ENCODE results near the gene GNAS. TPM values are rescaled to one million over a fixed set of nuclear protein-coding genes. Genes with fewer than 3 reads are reported as not detected.
A peak's percentile ranks its signal among the peaks of the same experiment; 100 is the strongest.

Gene GNAS
- total RNA-seq, 4 donors from 2014 or later, result 281 to 822 (median 446) TPM

GRCh38 chr20:58892932-58893224 lies 40.4 kb downstream of the GNAS start:
- TF ChIP-seq CTCF (IDR thresholded peaks at IDR 0.05) (no peak), POLR2A (IDR thresholded peaks at IDR 0.05) (no peak)
- H3K36me3 ChIP-seq, result no peaks in the 10 kb centered on the region
- H3K4me3 ChIP-seq, result peak overlapping the region; percentile 65 to 96
- no peaks in the 10 kb centered on the region for H3K27me3 ChIP-seq
- no peak for DNase-seq
- peaks cover 16 to 25% of the 10 kb centered on the region in 2 donors for H3K4me1 ChIP-seq
- H3K9me3 ChIP-seq, result no peaks in the 10 kb centered on the region
- peak overlapping the region; percentile 98 to 100 for H3K27ac ChIP-seq
- intact Hi-C loops (cut with DNase I; ENCODE audit: low total_unique reads), result loop anchor here (10.0 kb wide), 1 partner anchor 92 kb away; the partner anchor contains the start of gene NELFCD

GRCh38 chr20:58893355-58894120 lies 41.0 kb downstream of the GNAS start:
- peak overlapping the region; percentile 98 to 100 for H3K27ac ChIP-seq

GRCh38 chr20:58894652-58895447 lies 42.3 kb downstream of the GNAS start:
- Histone ChIP-seq H3K4me3 (no peak overlapping the region), H3K27ac (peak overlapping the region in 1 of 2 donors; percentile 58), H3K27me3 (no peaks in the 10 kb centered on the region), H3K36me3 (no peaks in the 10 kb centered on the region), H3K9me3 (no peaks in the 10 kb centered on the region), H3K4me1 (peaks cover 16 to 25% of the 10 kb centered on the region in 2 donors)
- intact Hi-C loops (cut with DNase I; ENCODE audit: low total_unique reads), result loop anchor here (10.0 kb wide), 1 partner anchor 90 kb away; the partner anchor contains the start of gene NELFCD
- TF ChIP-seq CTCF (IDR thresholded peaks at IDR 0.05) (no peak), POLR2A (IDR thresholded peaks at IDR 0.05) (no peak)
- DNase-seq, result no peak

More at GRCh38 chr20:58893355-58894120, 41.0 kb downstream of the GNAS start:
- Histone ChIP-seq H3K36me3 (no peaks in the 10 kb centered on the region), H3K4me1 (peaks cover 16 to 25% of the 10 kb centered on the region in 2 donors), H3K9me3 (no peaks in the 10 kb centered on the region), H3K27me3 (no peaks in the 10 kb centered on the region), H3K4me3 (peak overlapping the region in 1 of 2 donors; percentile 96)
- no peak for DNase-seq
- TF ChIP-seq POLR2A (IDR thresholded peaks at IDR 0.05) (no peak), CTCF (IDR thresholded peaks at IDR 0.05) (no peak)
- intact Hi-C loops (cut with DNase I; ENCODE audit: low total_unique reads), result loop anchor here (10.0 kb wide), 1 partner anchor 91 kb away; the partner anchor contains the start of gene NELFCD

- DNase-seq, result no peak
- Histone ChIP-seq H3K27me3 (no peaks in the 10 kb centered on the region), H3K4me1 (peaks cover 16 to 25% of the 10 kb centered on the region in 2 donors), H3K36me3 (no peaks in the 10 kb centered on the region), H3K9me3 (no peaks in the 10 kb centered on the region), H3K27ac (peak overlapping the region in 1 of 2 donors; percentile 58), H3K4me3 (no peak overlapping the region)
- intact Hi-C loops (cut with DNase I; ENCODE audit: low total_unique reads), result loop anchor here (10.0 kb wide), 1 partner anchor 89 kb away; the partner anchor contains the start of gene NELFCD
- TF ChIP-seq POLR2A (IDR thresholded peaks at IDR 0.05) (no peak), CTCF (IDR thresholded peaks at IDR 0.05) (no peak)
Observed at GRCh38 chr20:58895448-58896180, 43.1 kb downstream of the GNAS start.
